GM18505 (cell line): Measurements from ENCODE around the gene VILL.
"Not testable (repeated sequence)": the region's sequence is repeated elsewhere in the genome, so short reads cannot be mapped to it uniquely, and the experiment has no call there.

Source experiments
- ATAC-seq: cut with Tn5 transposase; IDR thresholded peaks from one replicate; pipeline ENCODE4 v1.9.1; 2021; ENCODE audit not compliant: unreplicated experiment
- POLR2A ChIP-seq: IDR thresholded peaks from 4 replicates; pipeline ENCODE4 v1.6.1; 2011; ENCODE audit warnings: borderline replicate concordance; ENCODE audit not compliant: insufficient read depth, insufficient read length; ENCODE audit errors: extremely low read depth

VILL gene

DNA sequence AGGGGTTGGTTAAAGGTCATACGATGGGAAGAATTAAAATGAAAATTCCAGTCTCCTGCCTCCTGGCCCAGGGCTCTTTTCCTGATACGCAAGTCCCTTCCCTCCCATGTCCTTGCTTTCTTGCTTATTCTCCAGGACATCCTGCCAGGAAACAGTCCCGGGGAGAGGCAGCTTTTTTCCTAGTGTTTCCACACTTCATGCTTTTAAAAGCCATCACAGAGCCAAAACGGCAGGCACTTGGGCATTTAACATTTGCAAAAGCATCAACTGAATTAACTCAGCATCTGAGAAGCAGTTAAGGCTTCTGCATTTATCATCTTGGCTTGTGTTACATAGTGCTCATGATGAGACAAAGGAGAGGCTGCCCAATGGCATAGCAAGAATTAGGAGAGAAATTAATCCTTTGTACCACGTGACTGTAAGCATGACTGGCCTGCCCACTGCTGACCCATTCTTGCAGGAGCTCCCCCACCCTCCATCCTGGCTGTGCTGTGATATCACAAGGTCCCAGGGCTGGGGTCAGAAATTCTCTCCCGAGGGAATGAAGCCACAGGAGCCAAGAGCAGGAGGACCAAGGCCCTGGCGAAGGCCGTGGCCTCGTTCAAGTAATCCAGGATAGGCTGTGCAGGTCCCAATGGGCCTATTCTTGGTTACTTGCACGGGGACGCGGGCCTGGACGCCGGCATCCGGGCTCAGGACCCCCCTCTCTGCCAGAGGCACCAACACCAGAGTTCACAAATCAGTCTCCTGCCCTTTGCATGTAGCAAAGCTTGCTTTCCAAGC, 21.6 kb upstream of the VILL start:
- ATAC-seq, result no peak
- no peak for TF ChIP-seq POLR2A

DNA sequence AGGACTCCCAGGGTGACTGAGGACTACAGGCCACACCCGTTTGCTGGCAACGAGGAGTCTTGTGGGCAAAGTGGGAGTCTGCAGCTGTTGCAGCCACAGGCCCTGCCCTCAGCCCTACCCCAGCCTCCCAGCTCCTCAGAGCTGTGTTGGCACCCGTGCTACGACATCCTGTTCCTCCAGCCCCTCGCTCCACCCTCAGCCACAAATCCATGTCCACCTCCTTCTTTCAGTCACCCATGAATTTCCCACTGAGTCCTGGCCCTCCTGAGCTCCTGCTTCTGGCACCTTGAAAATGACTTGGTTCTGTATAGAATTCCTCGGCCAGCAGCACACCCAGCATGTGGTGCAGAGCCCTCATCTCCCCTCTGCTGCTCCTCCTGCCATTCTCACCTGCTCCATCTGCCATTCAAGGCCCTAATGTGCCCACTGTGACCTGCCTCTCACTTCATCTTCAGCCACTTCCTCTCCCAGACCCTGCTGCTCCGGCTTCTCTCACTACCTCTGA, 20.9 kb upstream of the VILL start:
- ATAC-seq, result no peak
- no peak for TF ChIP-seq POLR2A

DNA sequence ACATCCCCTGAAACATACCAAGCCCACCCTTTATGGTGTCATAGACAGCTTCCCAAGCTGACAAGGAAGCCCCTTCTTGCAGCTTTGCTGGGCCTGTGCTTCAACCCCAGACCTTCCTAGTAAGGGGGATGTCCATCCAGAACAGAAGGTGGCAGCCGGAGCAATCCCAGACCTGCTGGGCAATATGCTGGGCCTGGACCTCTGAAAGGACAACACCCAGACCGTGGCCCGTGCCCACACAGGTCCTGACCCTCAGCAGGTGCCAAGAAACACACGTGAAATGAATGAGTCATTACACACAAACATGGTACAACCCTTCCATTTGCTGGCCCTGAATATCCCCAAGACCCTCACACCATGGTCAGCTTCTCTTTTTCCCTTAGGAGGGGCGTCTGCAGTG, 19.8 kb upstream of the VILL start:
- TF ChIP-seq POLR2A, result no peak

DNA sequence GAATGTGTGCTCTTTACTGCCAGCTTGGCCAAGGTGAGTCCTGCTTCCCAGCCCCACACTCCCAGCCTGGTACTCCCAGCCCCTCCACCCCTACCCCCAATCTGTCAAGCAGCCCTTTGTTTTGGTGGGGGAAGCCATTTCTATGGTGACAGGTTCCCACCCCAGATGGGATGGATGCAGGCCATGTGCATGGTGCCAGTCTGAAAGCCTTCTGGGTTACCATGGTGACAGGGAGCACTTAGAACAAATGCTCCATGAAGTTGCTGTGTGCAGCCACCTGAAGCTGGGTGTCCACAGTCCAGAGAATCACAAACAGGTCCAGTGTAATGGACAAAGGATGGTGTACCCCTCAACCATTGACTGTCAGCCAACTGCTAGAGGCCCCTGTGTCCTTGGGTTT, 19.1 kb upstream of the VILL start:
- no peak for TF ChIP-seq POLR2A
- no peak for ATAC-seq

More for the DNA sequence above, 19.8 kb upstream of the VILL start:
- ATAC-seq, result no peak

DNA sequence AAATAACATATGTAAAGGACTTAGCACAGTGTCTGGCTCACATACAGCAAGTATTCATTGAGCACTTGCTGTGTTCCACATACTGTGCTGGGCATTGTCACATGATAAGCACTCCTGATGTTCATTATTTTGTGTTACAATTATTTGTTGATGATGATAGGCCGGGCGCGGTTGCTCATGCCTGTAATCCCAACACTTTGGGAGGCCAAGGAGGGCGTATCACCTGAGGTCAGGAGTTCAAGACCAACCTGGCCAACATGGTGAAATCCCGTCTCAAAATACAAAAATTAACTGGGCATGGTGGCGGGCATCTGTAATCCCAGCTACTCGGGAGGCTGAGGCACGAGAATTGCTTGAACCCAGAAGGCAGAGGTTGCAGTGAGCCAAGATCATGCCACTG, 18.5 kb upstream of the VILL start:
- not testable (repeated sequence) for ATAC-seq

DNA sequence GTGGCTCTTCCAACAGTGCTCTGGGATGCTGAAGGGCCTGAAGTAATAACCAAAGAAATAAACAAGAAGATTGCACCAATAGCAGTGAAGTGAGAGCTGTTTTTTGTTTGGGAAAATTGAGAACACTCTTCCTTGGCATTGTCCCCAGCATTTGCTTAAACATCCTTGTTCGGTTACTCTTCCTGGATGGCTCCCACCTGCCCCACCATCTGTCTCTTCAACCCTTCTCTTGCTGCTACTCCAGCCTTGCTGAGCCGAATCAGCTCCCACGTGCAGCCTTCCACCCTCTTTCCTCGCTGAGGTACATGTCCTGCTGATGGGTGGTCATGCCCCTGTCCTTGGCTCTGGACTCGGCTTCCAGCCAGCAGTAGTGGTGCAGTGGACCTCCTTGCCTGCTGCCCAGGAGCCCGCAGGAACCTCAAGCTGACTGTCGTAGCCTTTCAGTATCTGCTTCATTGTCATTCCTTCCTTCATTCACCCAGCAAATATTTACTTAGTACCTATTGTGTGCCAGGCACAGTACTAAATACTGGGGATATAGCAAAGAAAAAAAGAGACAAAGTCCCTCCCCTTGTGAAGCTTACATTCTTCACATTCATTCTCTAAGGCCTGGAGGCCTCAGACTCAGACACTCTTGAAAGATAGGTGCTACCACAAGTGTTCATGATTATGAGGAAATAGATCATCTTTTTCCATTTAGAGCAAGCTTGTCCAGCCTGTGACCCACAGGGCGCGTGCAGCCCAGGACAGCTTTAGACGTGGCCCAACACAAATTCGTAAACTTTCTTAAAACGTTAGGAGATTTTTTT, 17.1 kb upstream of the VILL start:
- no peak for TF ChIP-seq POLR2A

DNA sequence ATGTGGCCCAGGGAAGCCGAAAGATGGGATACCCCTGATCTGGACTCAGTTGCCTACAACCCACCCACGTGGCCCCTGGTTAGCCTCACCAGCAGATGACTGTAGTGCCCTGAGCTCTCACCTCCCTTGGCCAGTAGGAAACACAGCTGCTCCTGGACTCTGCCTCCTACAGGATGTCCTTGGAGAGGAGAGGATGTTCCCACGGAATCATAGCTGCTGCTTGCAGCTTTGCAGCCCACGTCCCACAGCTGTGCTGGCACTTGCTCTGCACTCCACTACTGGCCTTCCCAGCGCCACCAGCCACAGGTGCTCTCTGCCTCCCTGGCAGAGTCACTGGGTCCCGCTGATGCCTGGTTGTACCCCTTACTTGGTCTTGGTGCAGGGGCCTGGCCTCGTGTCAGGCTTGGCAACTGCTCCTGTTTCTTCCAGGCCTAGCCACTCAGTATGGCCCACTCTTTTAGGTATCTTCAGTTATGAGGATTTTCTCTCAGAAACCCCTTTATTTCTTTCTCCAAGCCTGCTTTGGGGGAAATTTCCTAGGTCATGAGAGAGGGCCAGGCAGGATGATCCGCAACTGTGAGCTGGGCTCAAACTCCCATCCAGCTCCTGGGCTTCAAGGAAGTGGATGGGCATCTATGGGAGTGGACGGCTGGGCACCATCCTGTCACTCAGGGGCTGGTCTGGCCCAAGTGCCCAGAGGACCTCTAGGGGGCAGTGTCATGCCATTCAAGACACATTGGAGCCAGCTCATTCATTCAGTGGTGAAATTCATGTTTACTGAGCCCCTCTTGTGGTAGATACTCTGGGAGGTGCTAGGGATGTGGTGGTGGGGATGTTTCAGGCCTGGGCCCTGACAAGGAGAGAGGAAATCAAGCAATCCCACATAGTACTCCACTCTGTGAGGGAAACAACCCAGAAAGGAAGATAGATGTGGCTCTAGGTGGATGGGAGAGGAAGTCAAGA, 16.2 kb upstream of the VILL start:
- TF ChIP-seq POLR2A, result no peak
- ATAC-seq, result peak; percentile 73

More for the DNA sequence above, 17.1 kb upstream of the VILL start:
- ATAC-seq, result no peak

DNA sequence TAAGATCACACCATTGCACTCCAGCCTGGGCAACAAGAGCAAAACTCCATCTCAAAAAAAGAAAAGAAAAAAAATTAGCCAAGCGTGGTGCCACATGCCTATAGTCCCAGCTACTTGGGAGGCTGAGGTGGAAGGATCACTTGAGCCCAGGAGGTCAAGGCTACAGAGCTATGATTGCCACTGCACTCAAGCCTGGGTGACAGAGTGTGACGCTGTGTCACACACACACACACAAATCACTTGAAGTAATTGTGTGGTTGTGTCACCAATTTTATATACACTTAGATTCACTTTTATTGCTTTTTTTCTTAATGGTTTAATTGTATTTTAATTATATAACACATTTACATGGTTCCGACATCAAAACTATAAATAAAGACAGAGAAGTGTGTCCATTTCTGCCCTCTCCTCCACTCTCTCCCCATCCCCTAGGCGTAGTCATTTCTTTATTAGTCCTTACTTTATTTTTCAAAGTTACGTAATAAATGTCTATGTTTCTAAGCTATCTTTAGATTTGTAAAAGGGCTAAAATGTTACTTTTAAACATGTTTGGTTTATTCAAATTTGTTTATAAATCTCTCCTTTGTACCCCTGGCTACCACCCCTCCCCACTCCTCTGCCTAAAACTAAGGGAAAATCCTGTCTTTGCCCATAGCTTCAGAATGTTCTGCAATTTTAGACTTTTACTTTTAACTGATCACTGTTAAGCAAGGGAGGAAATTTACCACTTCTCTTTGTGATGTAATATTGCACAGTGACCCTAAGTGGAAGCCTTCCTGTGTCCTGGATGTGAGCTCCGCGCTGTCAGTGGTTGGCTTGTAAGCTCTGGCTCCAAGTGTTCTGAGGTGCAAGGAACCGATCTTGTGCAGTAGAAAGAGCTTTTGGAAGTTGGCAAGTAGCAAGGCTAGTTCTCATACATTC, 10.8 kb upstream of the VILL start:
- no peak for TF ChIP-seq POLR2A
- ATAC-seq, result no peak

DNA sequence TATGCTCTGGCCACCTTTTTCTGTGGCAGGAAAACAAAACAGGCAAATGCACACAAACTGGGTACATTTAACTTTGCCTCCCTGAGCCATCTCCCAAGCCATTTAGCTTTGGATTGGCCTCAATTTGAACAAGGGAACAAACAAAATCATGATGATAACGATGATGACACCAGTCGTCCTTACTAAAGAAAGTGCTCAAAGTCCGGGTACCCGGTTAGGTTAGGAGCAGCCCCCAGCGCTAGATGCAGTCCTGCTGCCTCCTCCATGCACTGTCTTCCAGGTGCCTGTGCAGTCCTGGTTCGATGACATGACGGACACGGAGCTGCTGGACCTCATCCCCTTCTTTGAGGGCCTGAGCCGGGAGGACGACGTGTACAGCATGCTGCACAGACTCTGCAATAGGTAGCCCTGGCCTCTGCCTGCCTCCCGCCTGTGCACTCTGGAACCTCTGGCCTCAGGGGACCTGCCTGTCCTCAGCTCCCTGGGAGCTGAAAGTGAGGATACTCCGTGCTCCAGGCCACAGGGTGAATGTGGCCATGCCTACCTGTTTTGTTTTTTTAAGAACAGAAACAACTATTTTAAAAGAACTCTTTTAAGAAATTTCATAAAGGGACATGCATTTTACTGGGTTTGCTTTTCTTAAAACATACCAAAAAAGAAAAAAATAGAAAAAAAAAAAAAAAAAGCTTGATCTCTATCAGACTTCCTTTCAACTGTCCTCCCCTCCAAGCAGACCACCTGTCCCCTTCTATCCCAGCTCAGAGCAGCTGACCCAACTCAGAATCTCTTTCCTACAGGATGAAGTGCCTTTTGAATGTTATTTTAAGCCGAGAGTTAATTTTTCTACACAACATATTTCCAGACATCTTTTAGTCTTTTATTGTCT, 9.9 kb upstream of the VILL start:
- ATAC-seq, result no peak
- no peak for TF ChIP-seq POLR2A

DNA sequence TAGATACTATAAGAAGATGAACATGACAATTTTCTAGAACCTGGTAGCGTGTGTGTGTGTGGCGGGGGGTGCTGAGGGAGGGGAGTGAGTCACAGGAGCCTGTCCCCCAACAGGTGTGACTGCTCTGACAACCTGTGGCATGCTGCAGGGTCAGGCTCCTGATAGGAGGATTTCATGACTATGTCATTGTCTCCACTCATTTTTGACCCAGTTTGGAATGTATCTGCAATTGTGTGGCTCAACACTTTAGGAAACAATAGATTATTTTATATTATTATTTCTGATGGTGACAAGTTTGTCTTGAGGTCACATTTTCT, 9.3 kb upstream of the VILL start:
- no peak for ATAC-seq

DNA sequence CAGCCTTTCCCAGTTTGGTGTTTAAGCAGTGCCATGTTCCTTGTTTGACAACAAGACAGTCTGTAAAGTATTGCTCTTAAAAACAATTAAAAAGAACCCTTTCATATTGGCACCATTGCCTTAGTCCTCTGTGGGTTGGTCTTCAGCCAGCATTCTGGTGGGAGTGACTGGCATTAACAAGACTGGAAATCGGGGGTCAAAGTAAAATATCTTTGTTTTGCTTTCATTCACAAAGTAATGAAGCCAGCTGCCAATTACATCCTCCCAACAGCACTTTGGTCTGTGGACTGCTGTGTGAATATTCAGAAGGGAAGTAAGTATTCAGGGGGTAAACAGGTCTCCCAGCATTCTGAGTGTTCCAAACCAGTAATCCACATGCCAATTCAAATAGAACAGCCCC, 8.3 kb upstream of the VILL start:
- ATAC-seq, result no peak
- no peak for TF ChIP-seq POLR2A

More for the DNA sequence above, 9.3 kb upstream of the VILL start:
- no peak for TF ChIP-seq POLR2A
